ENCODE results near the gene ADGRA3. TPM values are rescaled to one million over a fixed set of nuclear protein-coding genes. Genes with fewer than 3 reads are reported as not detected.

The ADGRA3 gene
- total and polyA plus RNA-seq, 8 donors: 13.4 to 27.4 (median 17.6) TPM

DNA sequence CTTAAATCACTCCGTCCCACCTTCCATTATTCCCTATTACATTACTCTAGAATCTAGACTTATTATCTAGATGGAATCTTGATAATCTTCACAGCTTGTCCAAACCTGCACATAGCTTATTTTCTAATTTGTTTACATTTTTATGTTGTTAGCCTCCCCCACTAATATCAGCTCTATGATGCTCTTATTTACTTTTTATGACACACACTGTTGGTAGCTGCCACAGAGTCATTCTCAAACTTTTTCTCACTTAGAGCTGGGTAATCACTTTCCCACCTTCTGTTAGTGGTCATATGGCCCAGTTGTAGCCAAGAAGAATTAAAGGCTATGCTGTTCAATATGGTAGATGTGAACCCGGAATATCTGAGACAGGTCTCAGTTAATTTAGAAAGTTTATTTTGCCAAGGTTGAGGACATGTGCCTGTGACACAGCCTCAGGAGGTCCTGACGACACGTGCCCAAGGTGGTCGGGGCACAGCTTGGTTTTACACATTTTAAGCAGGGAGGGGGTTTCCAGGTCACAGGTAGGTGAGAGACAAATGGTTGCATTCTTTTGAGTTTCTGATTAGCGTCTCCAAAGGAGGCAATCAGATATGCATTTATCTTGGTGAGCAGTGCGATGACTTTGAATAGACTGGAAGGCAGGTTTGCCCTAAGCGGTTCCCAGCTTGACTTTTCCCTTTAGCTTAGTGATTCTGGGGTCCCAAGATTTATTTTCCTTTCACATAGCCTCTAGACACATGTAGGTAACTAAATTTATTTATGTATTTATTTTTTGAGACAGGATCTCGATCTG is 7.0 kb upstream of the ADGRA3 start:
- TF ChIP-seq, protein P1, sequence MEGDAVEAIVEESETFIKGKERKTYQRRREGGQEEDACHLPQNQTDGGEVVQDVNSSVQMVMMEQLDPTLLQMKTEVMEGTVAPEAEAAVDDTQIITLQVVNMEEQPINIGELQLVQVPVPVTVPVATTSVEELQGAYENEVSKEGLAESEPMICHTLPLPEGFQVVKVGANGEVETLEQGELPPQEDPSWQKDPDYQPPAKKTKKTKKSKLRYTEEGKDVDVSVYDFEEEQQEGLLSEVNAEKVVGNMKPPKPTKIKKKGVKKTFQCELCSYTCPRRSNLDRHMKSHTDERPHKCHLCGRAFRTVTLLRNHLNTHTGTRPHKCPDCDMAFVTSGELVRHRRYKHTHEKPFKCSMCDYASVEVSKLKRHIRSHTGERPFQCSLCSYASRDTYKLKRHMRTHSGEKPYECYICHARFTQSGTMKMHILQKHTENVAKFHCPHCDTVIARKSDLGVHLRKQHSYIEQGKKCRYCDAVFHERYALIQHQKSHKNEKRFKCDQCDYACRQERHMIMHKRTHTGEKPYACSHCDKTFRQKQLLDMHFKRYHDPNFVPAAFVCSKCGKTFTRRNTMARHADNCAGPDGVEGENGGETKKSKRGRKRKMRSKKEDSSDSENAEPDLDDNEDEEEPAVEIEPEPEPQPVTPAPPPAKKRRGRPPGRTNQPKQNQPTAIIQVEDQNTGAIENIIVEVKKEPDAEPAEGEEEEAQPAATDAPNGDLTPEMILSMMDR (IDR thresholded peaks at IDR 0.05): no peak
- Histone ChIP-seq H3K27me3 (no peaks in the 10 kb centered on the region), H3K4me3 (no peak overlapping the region), H3K36me3 (no peaks in the 10 kb centered on the region), H3K4me1 (no peaks in the 10 kb centered on the region), H3K27ac (no peak overlapping the region), H3K9me3 (no peaks in the 10 kb centered on the region)
- FAIRE-seq: no peak
- no peak for DNase-seq
- WGBS, 2 donors: 84 to 86% methylated on average over 9 of the region's 9 CpGs
- no peak for ATAC-seq
- intact Hi-C loops (cut with DNase I): no loop called here

DNA sequence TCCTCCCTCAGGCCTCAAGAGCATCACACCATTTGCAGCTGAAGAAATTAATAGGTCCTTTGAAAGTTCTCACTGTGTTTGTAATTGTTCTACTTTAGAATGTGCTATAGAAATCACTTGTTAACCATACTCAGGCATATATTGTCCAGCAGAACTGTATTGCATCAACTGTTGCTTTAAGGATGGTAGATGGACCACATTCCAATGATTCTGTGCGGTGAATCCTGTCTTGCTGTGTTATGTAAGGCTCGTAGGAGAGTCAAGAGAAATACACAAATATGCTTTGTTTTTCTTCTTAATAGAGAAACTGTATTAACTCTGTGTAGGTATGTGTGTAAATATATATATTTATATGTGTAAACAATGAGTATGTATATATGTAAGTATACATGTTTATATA is 6.3 kb upstream of the ADGRA3 start:
- Histone ChIP-seq H3K27me3 (no peaks in the 10 kb centered on the region), H3K4me3 (no peak overlapping the region), H3K27ac (no peak overlapping the region), H3K9me3 (no peaks in the 10 kb centered on the region), H3K4me1 (no peaks in the 10 kb centered on the region), H3K36me3 (no peaks in the 10 kb centered on the region)
- intact Hi-C loops (cut with DNase I): no loop called here
- ATAC-seq (no peak), FAIRE-seq (no peak), DNase-seq (no peak)
- TF ChIP-seq, protein P1 (IDR thresholded peaks at IDR 0.05): no peak
- WGBS, 2 donors: 83% methylated on average over 2 of the region's 2 CpGs

DNA sequence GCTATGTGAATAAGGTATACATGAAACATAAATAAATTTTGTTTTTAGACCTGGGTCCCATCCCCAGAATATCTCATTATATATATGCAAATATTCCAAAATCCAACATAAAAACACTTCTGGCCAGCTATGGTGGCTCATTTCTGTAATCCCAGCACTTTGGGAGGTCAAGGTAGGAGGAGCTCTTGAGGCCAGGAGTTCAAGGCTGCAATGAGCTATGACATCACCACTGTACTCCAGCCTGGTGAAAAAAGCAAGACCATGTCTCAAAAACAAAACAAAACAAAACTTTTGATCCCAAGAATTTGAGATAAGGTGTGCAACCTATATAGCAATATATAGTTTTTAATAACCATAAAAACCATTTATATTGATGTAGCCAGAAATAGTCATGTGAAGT is 5.4 kb upstream of the ADGRA3 start:
- FAIRE-seq (no peak), ATAC-seq (no peak)

DNA sequence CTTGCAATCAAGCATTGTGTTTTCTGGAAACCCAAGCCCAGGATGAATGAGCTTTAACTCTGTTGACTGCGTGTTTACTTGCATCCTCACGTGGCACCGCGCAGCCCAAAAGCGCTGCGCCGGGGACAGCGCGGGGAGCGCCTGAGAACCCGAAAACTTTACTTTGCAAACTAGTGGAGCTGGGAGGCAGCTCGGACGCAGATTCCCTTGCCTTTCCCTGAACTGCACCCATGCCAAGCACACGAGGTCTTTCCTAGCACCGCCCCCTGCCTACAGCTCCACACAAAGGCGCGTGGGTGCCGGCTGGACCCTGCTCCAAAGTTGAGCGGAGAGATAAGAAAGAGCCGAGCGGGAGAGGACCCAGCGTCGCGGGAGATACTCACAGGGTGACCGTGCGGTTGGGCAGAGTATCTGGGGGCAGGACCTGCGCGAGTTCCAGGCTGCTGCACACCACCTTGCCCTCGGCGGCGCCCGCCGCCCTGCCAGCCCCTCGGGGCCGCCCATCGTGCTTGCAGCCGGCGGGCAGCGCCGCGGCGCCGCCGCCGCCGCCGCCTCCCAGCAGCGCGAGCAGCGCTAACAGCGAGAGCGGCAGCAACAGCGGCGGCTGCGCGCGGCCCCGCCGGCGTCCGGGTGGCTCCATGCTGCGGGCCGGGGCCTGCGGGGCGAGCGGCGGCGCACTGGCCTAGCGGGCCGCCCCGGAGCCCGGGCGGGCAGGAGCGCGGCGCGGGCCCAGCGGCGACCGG is 550 bp downstream of the ADGRA3 start:
- Histone ChIP-seq H3K9me3 (no peaks in the 10 kb centered on the region), H3K4me3 (peak overlapping the region; percentile 28 to 62 (median 45)), H3K27me3 (no peaks in the 10 kb centered on the region), H3K36me3 (no peaks in the 10 kb centered on the region), H3K4me1 (peaks cover 7 to 26% (median 19%) of the 10 kb centered on the region in 3 donors), H3K27ac (peak overlapping the region; percentile 59 to 92 (median 82))
- DNase-seq (peak; percentile 68 to 85 (median 78)), ATAC-seq (peak; percentile 53 to 83 (median 74)), FAIRE-seq (no peak)
- intact Hi-C loops (cut with DNase I): no loop called here
- 0 to 1% methylated on average over 54 to 80 of the region's 80 CpGs for WGBS, 2 donors
- TF ChIP-seq, protein P1 (IDR thresholded peaks at IDR 0.05): no peak

More for the DNA sequence above, 5.4 kb upstream of the ADGRA3 start:
- no peak for DNase-seq
- H3K4me1 ChIP-seq: peaks cover 0 to 3% (median 0%) of the 10 kb centered on the region in 3 donors
- H3K4me3 ChIP-seq: no peak overlapping the region
- no peaks in the 10 kb centered on the region for H3K9me3 ChIP-seq
- TF ChIP-seq, protein P1 (IDR thresholded peaks at IDR 0.05): no peak
- H3K27ac ChIP-seq: no peak overlapping the region
- intact Hi-C loops (cut with DNase I): no loop called here
- H3K36me3 ChIP-seq: no peaks in the 10 kb centered on the region
- no peaks in the 10 kb centered on the region for H3K27me3 ChIP-seq

Measured in pancreas (tissue), 10 donors.